HUDEP-2 (cell line): ENCODE measurements around the gene PLEKHA1.

Source experiments
- DNase-seq, 76 experiments: peaks; one replicate each; lab custom pipeline; 2025; ENCODE audit not compliant: unreplicated experiment in 76 of 76; lab: John Stamatoyannopoulos, UW

PLEKHA1 gene

GRCh38 chr10:122475100-122475499, 100.6 kb downstream of the PLEKHA1 start:
- no peak for DNase-seq

GRCh38 chr10:122475591-122476332, 101.3 kb downstream of the PLEKHA1 start:
- DNase-seq = no peak

- DNase-seq = no peak
These were observed 101.8 kb downstream of the PLEKHA1 start for GRCh38 chr10:122476333-122476695.

- DNase-seq = no peak
These were observed 102.9 kb downstream of the PLEKHA1 start for GRCh38 chr10:122477436-122477835.

- no peak for DNase-seq
These were observed 104.5 kb downstream of the PLEKHA1 start for GRCh38 chr10:122478971-122479370.

- DNase-seq = no peak
These were observed 105.8 kb downstream of the PLEKHA1 start for GRCh38 chr10:122480146-122480833.

GRCh38 chr10:122481296-122482056, 107.0 kb downstream of the PLEKHA1 start:
- DNase-seq = no peak
